ENCODE measurements around the gene MAPKAPK2.
A peak's percentile ranks its signal among the peaks of the same experiment; 100 is the strongest.

The MAPKAPK2 gene

GRCh38 chr1:206732508-206732907, 47.8 kb downstream of the MAPKAPK2 start:
- H3K4me3 Mint-ChIP-seq = no peak overlapping the region
- H3K9me3 Mint-ChIP-seq = no peaks in the 10 kb centered on the region
- H3K27me3 Mint-ChIP-seq = no peaks in the 10 kb centered on the region
- peaks cover 6% of the 10 kb centered on the region for H3K36me3 Mint-ChIP-seq
- H3K4me1 Mint-ChIP-seq = peaks cover 41% of the 10 kb centered on the region
- peak overlapping the region; percentile 46 for H3K27ac Mint-ChIP-seq

GRCh38 chr1:206732992-206733391, 48.3 kb downstream of the MAPKAPK2 start:
- H3K27ac Mint-ChIP-seq = no peak overlapping the region
- H3K36me3 Mint-ChIP-seq = peaks cover 7% of the 10 kb centered on the region
- H3K4me3 Mint-ChIP-seq = no peak overlapping the region
- H3K9me3 Mint-ChIP-seq = no peaks in the 10 kb centered on the region
- no peaks in the 10 kb centered on the region for H3K27me3 Mint-ChIP-seq
- peaks cover 46% of the 10 kb centered on the region for H3K4me1 Mint-ChIP-seq

GRCh38 chr1:206734499-206735142, 49.9 kb downstream of the MAPKAPK2 start:
- peaks cover 7% of the 10 kb centered on the region for H3K36me3 Mint-ChIP-seq
- H3K27ac Mint-ChIP-seq = peak overlapping the region; percentile 38
- H3K4me1 Mint-ChIP-seq = peaks cover 58% of the 10 kb centered on the region
- no peak overlapping the region for H3K4me3 Mint-ChIP-seq
- no peaks in the 10 kb centered on the region for H3K9me3 Mint-ChIP-seq
- no peaks in the 10 kb centered on the region for H3K27me3 Mint-ChIP-seq

GRCh38 chr1:206735553-206736031, 50.9 kb downstream of the MAPKAPK2 start:
- Mint-ChIP-seq H3K4me1 (peaks cover 64% of the 10 kb centered on the region), H3K4me3 (no peak overlapping the region)

GRCh38 chr1:206736878-206737728, 52.4 kb downstream of the MAPKAPK2 start:
- Mint-ChIP-seq H3K27ac (peak overlapping the region; percentile 62), H3K9me3 (no peaks in the 10 kb centered on the region), H3K36me3 (peaks cover 5% of the 10 kb centered on the region), H3K27me3 (no peaks in the 10 kb centered on the region), H3K4me3 (peak overlapping the region; percentile 51), H3K4me1 (peaks cover 70% of the 10 kb centered on the region)

More at GRCh38 chr1:206735553-206736031, 50.9 kb downstream of the MAPKAPK2 start:
- no peak overlapping the region for H3K27ac Mint-ChIP-seq
- no peaks in the 10 kb centered on the region for H3K27me3 Mint-ChIP-seq
- no peaks in the 10 kb centered on the region for H3K9me3 Mint-ChIP-seq
- peaks cover 5% of the 10 kb centered on the region for H3K36me3 Mint-ChIP-seq

GRCh38 chr1:206737729-206738201, 53.1 kb downstream of the MAPKAPK2 start:
- peaks cover 3% of the 10 kb centered on the region for H3K36me3 Mint-ChIP-seq
- H3K4me1 Mint-ChIP-seq = peaks cover 72% of the 10 kb centered on the region
- H3K27me3 Mint-ChIP-seq = no peaks in the 10 kb centered on the region
- H3K9me3 Mint-ChIP-seq = no peaks in the 10 kb centered on the region
- peak overlapping the region; percentile 62 for H3K27ac Mint-ChIP-seq
- H3K4me3 Mint-ChIP-seq = peak overlapping the region; percentile 51

GRCh38 chr1:206738370-206739366, 54.0 kb downstream of the MAPKAPK2 start:
- Mint-ChIP-seq H3K27me3 (no peaks in the 10 kb centered on the region), H3K27ac (peak overlapping the region; percentile 78), H3K36me3 (peaks cover 2% of the 10 kb centered on the region), H3K9me3 (no peaks in the 10 kb centered on the region), H3K4me3 (peak overlapping the region; percentile 62), H3K4me1 (peaks cover 72% of the 10 kb centered on the region)

GRCh38 chr1:206739411-206740076, 54.8 kb downstream of the MAPKAPK2 start:
- no peaks in the 10 kb centered on the region for H3K9me3 Mint-ChIP-seq
- no peaks in the 10 kb centered on the region for H3K27me3 Mint-ChIP-seq
- no peak overlapping the region for H3K27ac Mint-ChIP-seq
- H3K36me3 Mint-ChIP-seq = peaks cover 2% of the 10 kb centered on the region
- H3K4me1 Mint-ChIP-seq = peaks cover 74% of the 10 kb centered on the region
- H3K4me3 Mint-ChIP-seq = peak overlapping the region; percentile 8

GRCh38 chr1:206741142-206741701, 56.5 kb downstream of the MAPKAPK2 start:
- Mint-ChIP-seq H3K4me1 (peaks cover 70% of the 10 kb centered on the region), H3K27me3 (no peaks in the 10 kb centered on the region), H3K27ac (no peak overlapping the region), H3K4me3 (no peak overlapping the region), H3K9me3 (no peaks in the 10 kb centered on the region), H3K36me3 (peaks cover 2% of the 10 kb centered on the region)

GRCh38 chr1:206742719-206743383, 58.1 kb downstream of the MAPKAPK2 start:
- no peaks in the 10 kb centered on the region for H3K9me3 Mint-ChIP-seq
- peaks cover 1% of the 10 kb centered on the region for H3K36me3 Mint-ChIP-seq
- H3K4me3 Mint-ChIP-seq = no peak overlapping the region
- H3K27me3 Mint-ChIP-seq = no peaks in the 10 kb centered on the region
- peaks cover 57% of the 10 kb centered on the region for H3K4me1 Mint-ChIP-seq
- no peak overlapping the region for H3K27ac Mint-ChIP-seq

GRCh38 chr1:206744683-206745082, 60.0 kb downstream of the MAPKAPK2 start:
- Mint-ChIP-seq H3K9me3 (no peaks in the 10 kb centered on the region), H3K27me3 (no peaks in the 10 kb centered on the region), H3K36me3 (peaks cover 1% of the 10 kb centered on the region), H3K4me3 (no peak overlapping the region), H3K4me1 (peaks cover 50% of the 10 kb centered on the region), H3K27ac (peak overlapping the region; percentile 32)

GRCh38 chr1:206745301-206745700, 60.6 kb downstream of the MAPKAPK2 start:
- H3K9me3 Mint-ChIP-seq = no peaks in the 10 kb centered on the region
- peaks cover 1% of the 10 kb centered on the region for H3K36me3 Mint-ChIP-seq
- peak overlapping the region; percentile 43 for H3K27ac Mint-ChIP-seq
- H3K27me3 Mint-ChIP-seq = no peaks in the 10 kb centered on the region
- H3K4me1 Mint-ChIP-seq = peaks cover 44% of the 10 kb centered on the region
- no peak overlapping the region for H3K4me3 Mint-ChIP-seq

GRCh38 chr1:206748348-206749030, 63.8 kb downstream of the MAPKAPK2 start:
- Mint-ChIP-seq H3K9me3 (no peaks in the 10 kb centered on the region), H3K27ac (no peak overlapping the region)

More at GRCh38 chr1:206748348-206749030, 63.8 kb downstream of the MAPKAPK2 start:
- Mint-ChIP-seq H3K27me3 (no peaks in the 10 kb centered on the region), H3K4me1 (peaks cover 46% of the 10 kb centered on the region), H3K36me3 (peaks cover 1% of the 10 kb centered on the region), H3K4me3 (no peak overlapping the region)
